Bronchial epithelial cell (primary cell): ENCODE results near the gene KRTAP29-1. TPM values are rescaled to one million over a fixed set of nuclear protein-coding genes. Genes with fewer than 3 reads are reported as not detected.
"Not testable (repeated sequence)": the region's sequence is repeated elsewhere in the genome, so short reads cannot be mapped to it uniquely, and the experiment has no call there.

Source experiments
- DNase-seq: peaks from one replicate; pipeline ENCODE4 v3.0.0-alpha.2; 2010; ENCODE audit warnings: low read depth
- FAIRE-seq: peaks from 2 replicates; lab custom pipeline; 2011; peaks lifted over from hg19 to GRCh38; lab: Jason Lieb, UNC
- H3K27me3 ChIP-seq: 2 replicates; pipeline ENCODE4 v1.5.1; 2011; ENCODE audit warnings: low read length; ENCODE audit not compliant: control insufficient read depth, insufficient read depth
- H3K36me3 ChIP-seq: 2 replicates; pipeline ENCODE4 v1.5.1; 2011; ENCODE audit warnings: low read length; ENCODE audit not compliant: control insufficient read depth, insufficient read depth
- H3K4me3 ChIP-seq: 2 replicates; pipeline ENCODE4 v1.5.1; 2011; ENCODE audit warnings: mild to moderate bottlenecking, low read depth, low read length, control low read depth
- CTCF ChIP-seq: IDR thresholded peaks from 2 replicates; pipeline ENCODE4 v1.5.1; 2011; ENCODE audit warnings: mild to moderate bottlenecking, moderate library complexity, low read length, control low read depth, inconsistent platforms; ENCODE audit not compliant: insufficient read depth, severe bottlenecking
- total RNA-seq: library from RNA; depleted of rRNA; stranded (reverse); fragments of >200 nt; gene quantifications from 2 replicates; pipeline ENCODE4 v1.2.1, GENCODE V29; 2014

KRTAP29-1 gene
- total RNA-seq, 1 donor from 2014 or later: not detected

- no peak overlapping the region for H3K4me3 ChIP-seq
- H3K36me3 ChIP-seq: no peaks in the 10 kb centered on the region
- peaks cover 1% of the 10 kb centered on the region for H3K27me3 ChIP-seq
- TF ChIP-seq CTCF: no peak
- DNase-seq: no peak
- FAIRE-seq: no peak
Observed at GRCh38 chr17:41258406-41258805, 44.2 kb downstream of the KRTAP29-1 start.

- Histone ChIP-seq H3K36me3 (no peaks in the 10 kb centered on the region), H3K4me3 (no peak overlapping the region), H3K27me3 (peaks cover 1% of the 10 kb centered on the region)
- no peak for DNase-seq
- TF ChIP-seq CTCF: no peak
- FAIRE-seq: no peak
Observed at GRCh38 chr17:41256291-41256685, 46.4 kb downstream of the KRTAP29-1 start.

DNA sequence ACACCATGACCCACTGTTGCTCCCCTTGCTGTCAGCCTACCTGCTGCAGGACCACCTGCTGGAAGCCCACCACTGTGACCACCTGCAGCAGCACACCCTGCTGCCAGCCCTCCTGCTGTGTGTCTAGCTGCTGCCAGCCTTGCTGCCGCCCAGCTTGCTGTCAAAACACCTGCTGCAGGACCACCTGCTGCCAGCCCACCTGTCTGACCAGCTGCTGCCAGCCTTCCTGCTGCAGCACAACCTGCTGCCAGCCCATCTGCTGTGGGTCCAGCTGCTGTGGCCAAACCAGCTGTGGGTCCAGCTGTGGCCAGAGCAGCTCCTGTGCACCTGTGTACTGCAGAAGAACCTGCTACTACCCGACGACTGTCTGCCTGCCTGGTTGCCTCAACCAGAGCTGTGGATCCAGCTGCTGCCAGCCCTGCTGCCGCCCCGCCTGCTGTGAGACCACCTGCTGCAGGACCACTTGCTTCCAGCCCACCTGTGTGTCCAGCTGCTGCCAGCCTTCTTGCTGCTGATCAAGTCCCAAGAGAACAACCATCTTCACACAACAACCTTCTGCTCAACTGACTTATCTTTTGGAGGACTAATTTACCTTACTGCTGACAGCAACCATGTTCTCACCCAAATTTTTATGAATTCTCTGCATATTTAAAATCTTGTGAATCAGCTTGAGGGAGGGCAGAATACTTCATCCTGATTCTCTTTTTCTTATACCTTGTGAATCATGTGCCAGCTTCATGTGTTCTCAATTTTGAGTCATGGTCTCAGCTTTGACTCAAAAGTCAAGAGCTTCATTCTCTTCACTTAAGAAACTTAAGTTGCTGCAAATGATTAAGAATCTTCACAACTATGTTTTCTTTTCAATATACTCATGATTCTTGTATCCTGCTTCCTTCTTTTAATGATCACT is 47.0 kb downstream of the KRTAP29-1 start, which contains the start of gene KRTAP9-9:
Gene KRTAP9-9 (plus strand): TSS at position 4 of the 910 bp plus-strand sequence.
- H3K36me3 ChIP-seq, FAIRE-seq, H3K27me3 ChIP-seq, DNase-seq, H3K4me3 ChIP-seq: not testable (repeated sequence)

GRCh38 chr17:41254861-41255260 is 47.8 kb downstream of the KRTAP29-1 start:
- no peak for FAIRE-seq
- no peak for TF ChIP-seq CTCF

More at GRCh38 chr17:41254861-41255260, 47.8 kb downstream of the KRTAP29-1 start:
- Histone ChIP-seq H3K27me3 (peaks cover 1% of the 10 kb centered on the region), H3K36me3 (no peaks in the 10 kb centered on the region), H3K4me3 (no peak overlapping the region)
- DNase-seq: no peak

Other genes with a start within 250 kb of the KRTAP29-1 start
- gene KRTAP2-2, start 247.6 kb downstream of the KRTAP29-1 start, total RNA-seq: not detected in 2 replicates
- not detected in 2 replicates for gene KRTAP2-3, start 242.7 kb downstream of the KRTAP29-1 start, total RNA-seq
- not detected in 2 replicates for gene KRTAP2-4, start 237.0 kb downstream of the KRTAP29-1 start, total RNA-seq
- not detected in 2 replicates for gene KRTAP4-7, start 218.7 kb downstream of the KRTAP29-1 start, total RNA-seq
- not detected in 2 replicates for gene KRTAP4-8, start 204.7 kb downstream of the KRTAP29-1 start, total RNA-seq
- gene KRTAP4-16, start 200.6 kb downstream of the KRTAP29-1 start, total RNA-seq: not detected in 2 replicates
- not detected in 2 replicates for gene KRTAP4-9, start 197.5 kb downstream of the KRTAP29-1 start, total RNA-seq
- not detected in 2 replicates for gene KRTAP4-11, start 184.5 kb downstream of the KRTAP29-1 start, total RNA-seq
- gene KRTAP4-12, start 178.7 kb downstream of the KRTAP29-1 start, total RNA-seq: not detected in 2 replicates
- gene KRTAP4-6, start 162.3 kb downstream of the KRTAP29-1 start, total RNA-seq: not detected in 2 replicates
- gene KRTAP4-5, start 153.0 kb downstream of the KRTAP29-1 start, total RNA-seq: not detected in 2 replicates
- not detected in 2 replicates for gene KRTAP4-4, start 142.1 kb downstream of the KRTAP29-1 start, total RNA-seq
- gene KRTAP4-3, start 134.6 kb downstream of the KRTAP29-1 start, total RNA-seq: not detected in 2 replicates
- not detected in 2 replicates for gene KRTAP4-2, start 124.6 kb downstream of the KRTAP29-1 start, total RNA-seq
- not detected in 2 replicates for gene KRTAP4-1, start 117.9 kb downstream of the KRTAP29-1 start, total RNA-seq
- gene KRTAP9-1, start 113.0 kb downstream of the KRTAP29-1 start, total RNA-seq: not detected in 2 replicates
- gene KRTAP9-2, start 76.2 kb downstream of the KRTAP29-1 start, total RNA-seq: not detected in 2 replicates
- not detected in 2 replicates for gene KRTAP9-3, start 70.4 kb downstream of the KRTAP29-1 start, total RNA-seq
- gene KRTAP9-8, start 64.9 kb downstream of the KRTAP29-1 start, total RNA-seq: not detected in 2 replicates
- not detected in 2 replicates for gene KRTAP9-4, start 53.2 kb downstream of the KRTAP29-1 start, total RNA-seq
- gene KRTAP9-9, start 47.5 kb downstream of the KRTAP29-1 start, total RNA-seq: not detected in 2 replicates
- gene KRTAP9-6, start 37.5 kb downstream of the KRTAP29-1 start, total RNA-seq: not detected in 2 replicates
- gene KRTAP9-7, start 27.2 kb downstream of the KRTAP29-1 start, total RNA-seq: not detected in 2 replicates
- not detected in 2 replicates for gene KRTAP16-1, start 6.5 kb upstream of the KRTAP29-1 start, total RNA-seq
- not detected in 2 replicates for gene KRTAP17-1, start 12.9 kb upstream of the KRTAP29-1 start, total RNA-seq
- 0.13 TPM in 1 of 2 replicates, not detected in the other for gene KRT33A, start 48.0 kb upstream of the KRTAP29-1 start, total RNA-seq
- gene KRT33B, start 67.0 kb upstream of the KRTAP29-1 start, total RNA-seq: 0.79 and 1.7 TPM in 2 replicates
- gene KRT34, start 79.5 kb upstream of the KRTAP29-1 start, total RNA-seq: 0.26 and 0.53 TPM in 2 replicates
- gene KRT31, start 94.8 kb upstream of the KRTAP29-1 start, total RNA-seq: 0.26 TPM in 1 of 2 replicates, not detected in the other
- not detected in 2 replicates for gene KRT37, start 121.7 kb upstream of the KRTAP29-1 start, total RNA-seq
- gene KRT38, start 138.1 kb upstream of the KRTAP29-1 start, total RNA-seq: not detected in 2 replicates
- 0.13 TPM in 1 of 2 replicates, not detected in the other for gene KRT32, start 164.5 kb upstream of the KRTAP29-1 start, total RNA-seq
- not detected in 2 replicates for gene KRT35, start 178.3 kb upstream of the KRTAP29-1 start, total RNA-seq
- gene KRT36, start 187.1 kb upstream of the KRTAP29-1 start, total RNA-seq: under 0.01 TPM in 1 of 2 replicates, not detected in the other
- gene KRT13, start 202.8 kb upstream of the KRTAP29-1 start, total RNA-seq: 112 and 242 TPM in 2 replicates
- gene KRT15, start 216.0 kb upstream of the KRTAP29-1 start, total RNA-seq: 67.9 and 71.8 TPM in 2 replicates
- 3,104 and 4,112 TPM in 2 replicates for gene KRT19, start 225.5 kb upstream of the KRTAP29-1 start, total RNA-seq